ENCODE measurements around the gene MRPL28.
"Not testable (repeated sequence)": the region's sequence is repeated elsewhere in the genome, so short reads cannot be mapped to it uniquely, and the experiment has no call there.

The MRPL28 gene

GRCh38 chr16:398561-399339 is 28.4 kb upstream of the MRPL28 start:
- no peak for TF ChIP-seq POLR2A (IDR thresholded peaks at IDR 0.05; ENCODE audit: low read depth, low read length)
- FAIRE-seq (no peak), DNase-seq (ENCODE audit: insufficient read length, low spot score) (no peak)

- no peak for TF ChIP-seq POLR2A (IDR thresholded peaks at IDR 0.05; ENCODE audit: low read depth, low read length)
- DNase-seq (ENCODE audit: insufficient read length, low spot score), result no peak
- FAIRE-seq, result no peak
Measured at GRCh38 chr16:397736-398332, 27.5 kb upstream of the MRPL28 start.

GRCh38 chr16:397135-397661 is 26.9 kb upstream of the MRPL28 start, which contains the start of gene NME4:
NME4 (plus strand) TSS chr16:397199; CDS start chr16:397223, 24 bp downstream.
- peak; percentile 24; the same call in 1 of the 2 replicates for TF ChIP-seq POLR2A (IDR thresholded peaks at IDR 0.05; ENCODE audit: low read depth, low read length)
- peak; percentile 59 for DNase-seq (ENCODE audit: insufficient read length, low spot score)
- FAIRE-seq, result no peak

GRCh38 chr16:396605-397004 is 26.3 kb upstream of the MRPL28 start:
- peak; percentile 74 for DNase-seq (ENCODE audit: insufficient read length, low spot score)
- TF ChIP-seq POLR2A (IDR thresholded peaks at IDR 0.05; ENCODE audit: low read depth, low read length), result no peak
- FAIRE-seq, result no peak

GRCh38 chr16:396199-396598 is 25.9 kb upstream of the MRPL28 start:
- TF ChIP-seq POLR2A (IDR thresholded peaks at IDR 0.05; ENCODE audit: low read depth, low read length), result no peak
- FAIRE-seq (no peak), DNase-seq (ENCODE audit: insufficient read length, low spot score) (no peak)

GRCh38 chr16:392450-393030 is 22.2 kb upstream of the MRPL28 start:
- FAIRE-seq (no peak), DNase-seq (ENCODE audit: insufficient read length, low spot score) (no peak)
- TF ChIP-seq POLR2A (IDR thresholded peaks at IDR 0.05; ENCODE audit: low read depth, low read length), result no peak

- no peak for FAIRE-seq
- peak; percentile 80 for DNase-seq (ENCODE audit: insufficient read length, low spot score)
- no peak for TF ChIP-seq POLR2A (IDR thresholded peaks at IDR 0.05; ENCODE audit: low read depth, low read length)
Measured at GRCh38 chr16:391885-392335, 21.6 kb upstream of the MRPL28 start.

- DNase-seq (ENCODE audit: insufficient read length, low spot score) (no peak), FAIRE-seq (no peak)
Measured at GRCh38 chr16:389352-389751, 19.0 kb upstream of the MRPL28 start.

GRCh38 chr16:387761-388666 is 17.7 kb upstream of the MRPL28 start:
- FAIRE-seq; DNase-seq (ENCODE audit: insufficient read length, low spot score): not testable (repeated sequence)

More at GRCh38 chr16:389352-389751, 19.0 kb upstream of the MRPL28 start:
- no peak for TF ChIP-seq POLR2A (IDR thresholded peaks at IDR 0.05; ENCODE audit: low read depth, low read length)

- TF ChIP-seq POLR2A (IDR thresholded peaks at IDR 0.05; ENCODE audit: low read depth, low read length), result no peak
- FAIRE-seq (no peak), DNase-seq (ENCODE audit: insufficient read length, low spot score) (no peak)
Measured at GRCh38 chr16:386641-387156, 16.4 kb upstream of the MRPL28 start.

- DNase-seq (ENCODE audit: insufficient read length, low spot score), result no peak
- TF ChIP-seq POLR2A (IDR thresholded peaks at IDR 0.05; ENCODE audit: low read depth, low read length), result no peak
- FAIRE-seq, result no peak
Measured at GRCh38 chr16:383326-384051, 13.2 kb upstream of the MRPL28 start.

GRCh38 chr16:381789-382717 is 11.7 kb upstream of the MRPL28 start, which contains the start of gene PGAP6:
PGAP6 (minus strand) TSS chr16:381978; CDS start chr16:381821, 157 bp downstream.
- DNase-seq (ENCODE audit: insufficient read length, low spot score), result peak; percentile 70
- no peak for FAIRE-seq
- TF ChIP-seq POLR2A (IDR thresholded peaks at IDR 0.05; ENCODE audit: low read depth, low read length), result peak; percentile 71

All from H54 (cell line).